GM18517 (cell line): ENCODE results near the gene KDM4F.

ENCODE experiments used
- ATAC-seq: cut with Tn5 transposase; IDR thresholded peaks from one replicate; pipeline ENCODE4 v1.9.1; 2021; ENCODE audit warnings: mild to moderate bottlenecking, moderate library complexity; ENCODE audit not compliant: unreplicated experiment

KDM4F gene

DNA sequence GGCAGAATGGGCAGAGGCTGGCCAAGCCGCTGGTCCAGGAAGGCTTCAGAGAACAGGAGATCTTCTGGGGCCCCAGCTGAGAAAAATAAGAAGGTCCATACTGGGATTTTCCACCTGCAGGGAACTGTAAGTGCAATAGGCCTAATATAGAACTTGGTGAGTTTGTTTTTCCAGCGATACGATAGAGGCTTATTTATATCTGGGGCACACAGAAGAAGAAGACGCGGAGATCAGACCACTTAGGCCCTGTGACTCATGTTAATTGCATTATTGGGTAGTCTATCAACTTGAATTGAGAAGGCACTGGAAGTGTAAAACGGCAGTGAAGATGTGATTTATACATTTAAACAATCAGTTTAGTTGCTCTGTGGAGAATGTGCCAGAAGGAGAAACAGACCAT is 9.8 kb downstream of the KDM4F start:
- ATAC-seq = no peak

DNA sequence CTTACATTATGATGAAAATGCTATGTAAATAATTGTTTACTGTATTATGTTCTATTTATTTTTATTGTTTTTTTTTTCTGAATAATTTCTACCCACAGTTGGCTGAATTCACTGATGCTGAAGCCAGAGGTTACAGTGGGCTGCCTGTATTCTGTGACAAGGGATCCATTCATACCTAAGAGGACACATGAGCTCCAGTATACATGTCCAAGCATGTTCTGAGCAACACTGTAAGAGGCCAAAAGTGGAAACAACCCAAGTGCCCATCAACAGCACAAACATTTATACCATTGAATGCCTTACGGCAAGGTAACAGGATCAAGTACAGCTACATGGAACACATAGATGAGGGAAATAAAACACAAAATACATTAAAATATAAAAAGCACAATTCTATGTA is 16.1 kb downstream of the KDM4F start:
- no peak for ATAC-seq

- peak; percentile 38 for ATAC-seq
Observed at GRCh38 chr11:95066716-95067038, 17.5 kb downstream of the KDM4F start, which contains the start of gene SRSF8. SRSF8 (plus strand) TSS chr11:95066919; CDS start chr11:95067227, 308 bp downstream.

DNA sequence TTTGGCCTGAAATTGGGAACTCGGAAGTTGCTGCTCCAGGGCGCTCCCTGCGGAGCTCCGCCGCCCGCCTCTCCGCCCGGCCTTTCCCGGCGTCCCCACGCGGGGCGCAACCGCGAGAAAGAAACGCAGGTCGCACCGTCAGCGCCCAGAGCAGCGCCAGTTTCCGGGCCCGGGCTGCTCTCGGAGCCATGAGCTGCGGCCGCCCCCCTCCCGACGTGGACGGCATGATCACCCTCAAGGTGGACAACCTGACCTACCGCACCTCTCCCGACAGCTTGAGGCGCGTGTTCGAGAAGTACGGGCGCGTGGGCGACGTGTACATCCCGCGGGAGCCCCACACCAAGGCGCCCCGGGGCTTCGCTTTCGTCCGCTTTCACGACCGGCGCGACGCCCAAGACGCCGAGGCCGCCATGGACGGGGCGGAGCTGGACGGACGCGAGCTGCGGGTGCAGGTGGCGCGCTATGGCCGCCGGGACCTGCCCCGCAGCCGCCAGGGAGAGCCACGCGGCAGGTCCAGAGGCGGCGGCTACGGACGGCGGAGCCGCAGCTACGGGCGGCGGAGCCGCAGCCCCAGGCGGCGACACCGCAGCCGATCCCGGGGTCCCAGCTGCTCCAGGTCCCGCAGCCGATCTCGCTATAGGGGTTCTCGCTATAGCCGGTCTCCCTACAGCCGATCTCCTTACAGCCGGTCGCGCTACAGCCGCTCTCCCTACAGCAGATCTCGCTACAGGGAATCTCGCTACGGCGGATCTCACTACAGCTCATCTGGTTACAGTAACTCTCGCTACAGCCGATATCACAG is 18.0 kb downstream of the KDM4F start:
- ATAC-seq = peak; percentile 59

- ATAC-seq = no peak
Observed at GRCh38 chr11:95067841-95068219, 18.6 kb downstream of the KDM4F start.

GRCh38 chr11:95068549-95068948 is 19.3 kb downstream of the KDM4F start:
- peak; percentile 73 for ATAC-seq

DNA sequence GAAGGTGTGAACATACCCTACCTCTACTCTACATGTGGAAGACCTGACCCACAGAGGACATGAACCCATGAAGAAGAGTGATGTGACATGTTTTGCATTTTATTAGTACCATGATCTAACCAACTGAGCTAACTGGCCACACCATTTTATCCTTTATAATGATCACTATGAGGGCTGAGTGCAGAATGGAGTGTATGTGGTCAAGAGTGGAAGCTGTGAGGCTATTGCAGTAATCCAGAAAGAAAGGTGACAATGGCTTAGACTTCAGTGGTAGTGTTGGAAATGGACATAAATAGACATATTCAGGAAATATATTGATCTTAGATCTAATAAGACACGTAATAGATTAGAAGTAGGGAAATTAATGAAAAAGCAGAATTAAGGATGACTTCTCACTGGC is 21.2 kb downstream of the KDM4F start:
- no peak for ATAC-seq

GRCh38 chr11:95072948-95073347 is 23.7 kb downstream of the KDM4F start:
- no peak for ATAC-seq

DNA sequence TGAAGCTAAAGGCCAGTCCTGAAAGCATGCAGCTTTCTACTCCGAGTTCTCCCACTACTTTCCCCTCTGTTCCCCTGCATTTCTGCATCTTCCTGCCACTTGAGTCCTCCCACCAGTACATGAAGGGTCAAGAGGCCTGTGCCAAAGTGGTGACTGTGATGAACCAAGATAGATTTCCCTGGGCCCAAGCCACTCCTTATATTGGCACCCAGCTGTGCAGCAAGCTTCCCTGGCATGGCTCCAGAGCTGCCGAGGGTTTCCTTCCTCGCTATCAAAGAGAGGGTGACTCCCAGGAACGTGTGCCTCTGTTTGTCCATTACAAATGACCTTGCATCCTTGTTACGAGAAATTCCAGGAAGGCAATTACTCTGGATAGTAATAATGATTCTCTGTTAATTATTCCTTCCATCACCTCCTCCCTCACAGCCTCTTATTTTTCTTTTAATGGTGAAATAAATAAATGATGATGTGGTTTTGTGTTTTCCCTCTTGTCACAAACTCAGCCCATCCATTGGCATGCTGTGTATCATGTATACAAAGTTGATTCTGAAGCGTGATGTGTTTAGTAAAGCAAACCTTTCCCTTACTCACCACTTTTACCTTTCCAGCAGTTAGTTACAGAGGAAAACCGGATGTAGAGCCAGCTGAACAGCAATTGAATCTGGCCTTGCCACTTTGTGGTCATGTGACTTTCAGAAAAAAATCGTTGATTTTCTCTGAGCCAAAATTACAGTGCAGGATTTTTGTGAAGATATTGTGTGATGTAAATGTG is 25.8 kb downstream of the KDM4F start:
- no peak for ATAC-seq

GRCh38 chr11:95076416-95076815 is 27.2 kb downstream of the KDM4F start:
- peak; percentile 60 for ATAC-seq

GRCh38 chr11:95076981-95077380 is 27.8 kb downstream of the KDM4F start:
- no peak for ATAC-seq

DNA sequence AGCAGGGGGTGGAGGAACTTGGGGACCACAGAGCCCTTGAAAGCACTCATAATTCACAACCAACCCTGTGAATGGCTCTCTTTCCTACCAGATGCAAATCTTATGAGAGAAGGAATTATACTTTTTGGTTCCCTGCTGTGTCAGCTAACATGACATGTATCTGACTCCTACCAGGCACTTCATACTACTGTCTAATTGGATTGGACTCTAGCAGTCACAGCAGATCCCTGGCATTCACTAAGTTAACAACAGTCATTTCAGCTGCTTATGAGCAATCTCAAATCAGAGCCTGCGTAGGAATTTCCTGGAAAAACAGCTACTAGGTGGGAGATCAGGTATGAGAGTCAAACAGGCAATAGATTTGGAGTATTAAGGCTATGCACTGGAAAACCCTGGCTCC is 29.3 kb downstream of the KDM4F start:
- ATAC-seq = no peak

GRCh38 chr11:95081010-95081409 is 31.8 kb downstream of the KDM4F start:
- no peak for ATAC-seq

DNA sequence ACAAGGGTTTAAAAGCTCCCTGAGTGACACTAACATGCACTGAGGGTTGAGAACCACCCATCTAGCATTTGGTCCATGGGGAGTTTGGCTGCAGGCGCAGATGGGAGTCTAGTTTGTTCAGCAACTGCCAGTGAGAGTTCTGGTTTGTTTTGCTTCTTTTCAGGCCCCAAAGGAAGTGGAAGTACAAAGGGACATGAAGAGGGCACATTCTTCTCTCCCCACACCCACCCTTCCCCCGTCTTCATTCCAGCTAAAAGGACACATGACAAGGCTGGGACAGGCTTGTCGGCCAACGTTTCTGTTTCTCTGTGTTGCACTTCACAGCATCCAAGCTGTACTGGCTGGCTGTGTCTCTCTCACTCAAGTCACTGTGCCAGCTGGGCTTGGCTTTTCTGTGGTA is 32.2 kb downstream of the KDM4F start:
- ATAC-seq = no peak

DNA sequence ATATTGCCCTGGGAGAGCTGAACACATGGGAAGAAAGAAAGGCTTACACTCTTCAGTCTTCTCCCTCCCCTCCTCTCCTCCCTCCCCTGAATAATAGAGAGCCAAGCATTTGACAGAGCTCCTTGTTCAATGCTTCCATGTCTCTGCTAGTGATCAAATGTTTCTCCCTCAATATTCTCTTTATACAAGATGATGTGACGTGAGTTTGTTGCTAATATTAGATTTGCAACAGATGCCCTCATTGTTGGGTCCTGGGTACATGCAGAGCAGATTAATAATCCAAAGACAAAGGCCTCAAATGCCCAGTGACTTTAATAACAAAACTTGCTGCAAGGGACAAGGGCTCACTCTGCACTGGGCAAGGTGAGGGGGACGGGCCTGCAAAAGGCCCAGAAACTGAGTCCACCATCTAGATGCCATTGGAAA is 33.4 kb downstream of the KDM4F start:
- no peak for ATAC-seq

DNA sequence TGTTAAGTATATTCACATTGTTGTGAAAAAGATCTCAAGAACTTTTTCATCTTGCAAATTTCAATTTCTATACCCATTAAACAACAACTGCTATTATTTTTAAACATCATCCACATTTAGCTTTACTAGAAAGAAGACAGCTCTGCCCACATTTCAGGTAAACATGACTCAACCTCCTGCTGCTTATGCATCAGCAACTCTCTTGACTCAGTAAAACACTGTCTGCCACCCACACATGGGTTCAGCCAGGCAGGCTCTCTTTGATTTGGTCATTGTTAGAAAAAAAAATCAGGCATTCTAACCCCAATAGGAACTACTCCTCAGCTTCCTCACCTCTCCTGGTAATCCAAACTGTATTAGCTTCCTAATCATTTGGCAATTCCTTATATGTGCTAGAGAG is 35.3 kb downstream of the KDM4F start:
- peak; percentile 48 for ATAC-seq

GRCh38 chr11:95085117-95085816 is 36.0 kb downstream of the KDM4F start:
- ATAC-seq = no peak

- no peak for ATAC-seq
Observed at GRCh38 chr11:95086151-95086550, 36.9 kb downstream of the KDM4F start.

DNA sequence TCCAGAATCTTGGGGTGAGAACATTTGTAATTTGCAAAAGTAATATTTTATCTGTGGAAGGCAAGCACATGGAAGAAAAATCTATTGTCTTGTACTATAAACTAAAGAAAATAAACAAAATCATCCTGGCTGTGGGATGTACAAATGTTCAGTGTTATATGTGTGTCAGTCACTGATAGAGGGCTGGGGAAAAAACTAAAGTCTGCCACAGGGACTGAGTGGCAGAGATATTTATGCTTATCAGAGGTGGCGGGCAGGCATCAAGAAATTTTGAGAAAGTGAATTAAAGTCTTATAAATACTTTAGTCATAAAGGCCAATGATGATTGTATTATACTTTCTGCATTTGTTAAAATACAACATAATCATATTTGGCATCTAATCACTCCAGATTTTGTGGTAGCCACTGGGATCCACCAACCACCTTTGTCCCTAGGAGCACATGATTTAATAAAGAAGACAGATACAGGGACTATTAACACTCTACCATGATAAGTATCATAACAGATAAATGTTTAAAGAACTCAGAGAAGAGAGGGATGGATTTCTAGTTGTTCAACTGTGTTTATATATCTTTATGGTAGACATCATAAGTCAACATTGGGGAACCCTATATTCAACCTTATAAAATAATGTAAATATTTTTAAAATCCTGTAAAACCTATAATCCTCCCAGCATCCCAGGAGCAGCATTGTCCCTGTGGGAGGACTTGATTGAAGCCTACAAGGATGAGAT is 37.8 kb downstream of the KDM4F start:
- ATAC-seq = no peak

DNA sequence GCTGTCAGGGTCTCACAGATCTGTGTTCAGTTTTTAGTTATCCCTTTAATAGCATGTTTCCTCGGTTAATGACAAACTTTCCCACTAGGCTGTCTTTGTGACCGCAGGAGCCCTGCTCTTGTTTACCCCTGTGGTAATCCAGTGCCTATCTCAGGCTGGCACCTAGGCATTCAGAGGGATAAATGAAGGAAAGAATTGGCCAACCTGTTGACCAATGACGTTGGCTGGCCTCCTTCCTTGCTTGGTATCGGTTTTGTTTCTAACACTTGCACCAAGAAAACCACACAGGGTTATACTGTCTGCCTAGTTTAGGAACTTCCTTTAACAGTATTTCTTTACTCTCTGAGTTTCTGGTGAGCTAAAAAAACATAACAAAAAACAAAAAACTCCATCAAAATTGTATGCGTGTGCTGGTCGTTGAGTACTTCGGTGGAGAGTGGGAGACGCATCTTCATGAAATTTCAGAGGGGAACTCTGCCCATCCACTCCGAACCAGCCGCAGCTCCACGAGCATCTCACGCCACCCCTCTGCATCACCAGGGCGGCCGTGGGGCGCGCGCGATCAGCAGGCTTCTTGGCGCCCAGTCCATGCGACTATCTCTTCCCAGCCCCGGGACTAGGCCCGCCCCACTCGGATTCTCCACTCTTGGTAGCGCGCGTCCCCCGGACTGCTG is 39.9 kb downstream of the KDM4F start:
- ATAC-seq = peak; percentile 48
